Activated CD4-positive, CD25-positive, alpha-beta regulatory T cell treated with anti-CD3 and anti-CD28 coated beads, Interleukin-2, amount 50 U/mL, for 72 hours (primary cell): ENCODE results near the gene EIF1B.

Experiments
- DNase-seq: peaks from one replicate; pipeline ENCODE4 v3.0.0; 2021

EIF1B gene

DNA sequence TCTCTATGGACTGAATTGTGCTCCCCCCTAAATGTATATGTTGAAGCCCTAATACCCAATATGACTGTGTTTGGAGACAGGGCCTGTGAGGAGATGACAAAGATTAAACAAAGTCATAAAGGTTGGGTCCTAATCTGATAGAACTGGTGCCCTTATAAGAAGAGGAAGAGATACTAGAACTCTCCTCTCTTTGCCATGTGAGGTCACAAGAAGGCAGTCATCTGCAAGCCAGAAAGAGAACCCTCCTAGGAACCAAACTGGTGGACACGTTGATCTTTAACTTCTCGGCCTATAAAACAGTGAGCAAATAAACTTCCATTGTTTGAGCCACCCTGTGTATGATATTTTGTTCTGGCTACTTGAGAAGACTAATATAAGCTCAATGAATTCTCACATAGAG is 45.9 kb downstream of the EIF1B start:
- DNase-seq = no peak

DNA sequence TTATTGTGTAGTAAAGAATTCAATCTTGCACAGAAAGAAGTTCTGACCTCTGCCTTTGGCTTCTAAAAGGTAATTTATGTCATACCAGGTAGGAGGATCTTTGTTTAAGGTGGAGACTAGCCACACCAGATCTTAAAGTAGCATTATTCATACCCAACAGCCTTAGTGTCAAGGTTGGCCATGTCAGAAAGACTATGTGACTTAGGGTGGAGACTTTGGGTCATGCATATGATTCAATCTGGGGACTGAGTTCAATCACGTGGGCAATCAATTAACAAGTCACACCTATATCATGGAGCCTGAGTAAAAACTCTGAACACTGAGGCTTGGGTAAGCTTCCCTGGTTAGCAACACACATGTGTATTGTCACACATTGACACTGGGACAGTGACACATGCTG is 48.9 kb downstream of the EIF1B start:
- no peak for DNase-seq
